ENCODE data around the gene NCEH1. TPM values are rescaled to one million over a fixed set of nuclear protein-coding genes. Genes with fewer than 3 reads are reported as not detected.
A peak's percentile ranks its signal among the peaks of the same experiment; 100 is the strongest.

Gene NCEH1
- total RNA-seq, 1 experiment from 2014 or later = 43.5 TPM

GRCh38 chr3:172750069-172750367, 39.2 kb upstream of the NCEH1 start:
- intact Hi-C loops (cut with micrococcal nuclease; ENCODE audit: unreplicated experiment) = loop anchor here (1.0 to 5.0 kb wide), 13 partner anchors 28 to 1293 kb away; partner anchors contain the start of gene NCEH1
- Histone ChIP-seq H3K27me3 (ENCODE audit: insufficient read depth, low read depth) (no peaks in the 10 kb centered on the region), H3K4me2 (peak overlapping the region; percentile 86), H3K4me3 (peak overlapping the region; percentile 61), H3K27ac (peak overlapping the region; percentile 98), H3F3A (ENCODE audit: insufficient read depth, low read depth) (peaks cover 26% of the 10 kb centered on the region), H3K4me1 (replicated peaks; ENCODE audit: insufficient read depth) (peaks cover 74% of the 10 kb centered on the region), H3K36me3 (ENCODE audit: low read depth) (peaks cover 23% of the 10 kb centered on the region), H2AFZ (no peak overlapping the region), H3K9me2 (ENCODE audit: insufficient read depth) (no peaks in the 10 kb centered on the region), H3K79me2 (ENCODE audit: low read depth) (peaks cover 43% of the 10 kb centered on the region), H3K9me3 (ENCODE audit: insufficient read depth, low read depth) (no peaks in the 10 kb centered on the region), H4K20me1 (ENCODE audit: insufficient read depth) (no peaks in the 10 kb centered on the region)
- no peak for DNase-seq
- ChIA-PET POLR2A (ENCODE audit: unreplicated experiment) (interaction anchor here (0.6 to 1.3 kb wide), 22 partner anchors 19 to 1829 kb away, joined by 3 to 25 read pairs (median 6); partner anchors contain the start of gene NCEH1), CTCF (interaction anchor here (0.5 to 3.3 kb wide), 20 partner anchors 21 to 1166 kb away, joined by 3 to 40 read pairs (median 3); partner anchors contain the start of gene NCEH1)
- no peak for TF ChIP-seq CTCF (conservative IDR thresholded peaks at IDR 0.05)
- TF ChIP-seq EZH2 (IDR thresholded peaks at IDR 0.05; ENCODE audit: low read depth) = no peak
- BruUV-seq (replicated peaks) = no TSS peak

GRCh38 chr3:172749230-172749965, 38.5 kb upstream of the NCEH1 start:
- peaks cover 72% of the 10 kb centered on the region for H3K4me1 ChIP-seq (replicated peaks; ENCODE audit: insufficient read depth)
- no peak for TF ChIP-seq CTCF (conservative IDR thresholded peaks at IDR 0.05)
- TF ChIP-seq EZH2 (IDR thresholded peaks at IDR 0.05; ENCODE audit: low read depth) = no peak
- H3K4me3 ChIP-seq = peak overlapping the region; percentile 61
- peaks cover 36% of the 10 kb centered on the region for H3K79me2 ChIP-seq (ENCODE audit: low read depth)
- peaks cover 17% of the 10 kb centered on the region for H3K36me3 ChIP-seq (ENCODE audit: low read depth)
- intact Hi-C loops (cut with micrococcal nuclease; ENCODE audit: unreplicated experiment) = no loop called here
- H3K4me2 ChIP-seq = peak overlapping the region; percentile 86
- H2AFZ ChIP-seq = 0 out of 2 replicates have a peak overlapping the region, but pooled peaks have one; percentile 2
- no peaks in the 10 kb centered on the region for H3K27me3 ChIP-seq (ENCODE audit: insufficient read depth, low read depth)
- peaks cover 26% of the 10 kb centered on the region for H3F3A ChIP-seq (ENCODE audit: insufficient read depth, low read depth)
- H3K9me3 ChIP-seq (ENCODE audit: insufficient read depth, low read depth) = no peaks in the 10 kb centered on the region
- H4K20me1 ChIP-seq (ENCODE audit: insufficient read depth) = no peaks in the 10 kb centered on the region
- BruUV-seq (replicated peaks) = no TSS peak
- ChIA-PET CTCF (interaction anchor here (0.5 to 3.3 kb wide), 13 partner anchors 22 to 1165 kb away, joined by 3 to 40 read pairs (median 5); partner anchors contain the start of gene NCEH1), POLR2A (ENCODE audit: unreplicated experiment) (interaction anchor here (0.5 to 1.3 kb wide), 17 partner anchors 20 to 1787 kb away, joined by 3 to 25 read pairs (median 5); partner anchors contain the start of gene NCEH1)
- peak overlapping the region; percentile 98 for H3K27ac ChIP-seq
- H3K9me2 ChIP-seq (ENCODE audit: insufficient read depth) = no peaks in the 10 kb centered on the region
- DNase-seq = peak; percentile 69 to 96

GRCh38 chr3:172746475-172746874, 35.6 kb upstream of the NCEH1 start:
- no peaks in the 10 kb centered on the region for H3K9me2 ChIP-seq (ENCODE audit: insufficient read depth)
- H3F3A ChIP-seq (ENCODE audit: insufficient read depth, low read depth) = peaks cover 26% of the 10 kb centered on the region
- no peak for TF ChIP-seq CTCF (conservative IDR thresholded peaks at IDR 0.05)
- no peak for TF ChIP-seq EZH2 (IDR thresholded peaks at IDR 0.05; ENCODE audit: low read depth)
- H3K36me3 ChIP-seq (ENCODE audit: low read depth) = no peaks in the 10 kb centered on the region
- ChIA-PET CTCF (no interaction called here), POLR2A (ENCODE audit: unreplicated experiment) (no interaction called here)
- BruUV-seq (replicated peaks) = no TSS peak
- peak in 1 of 2 experiments; percentile 54 for DNase-seq
- peaks cover 7% of the 10 kb centered on the region for H3K79me2 ChIP-seq (ENCODE audit: low read depth)
- H3K27me3 ChIP-seq (ENCODE audit: insufficient read depth, low read depth) = no peaks in the 10 kb centered on the region
- no peaks in the 10 kb centered on the region for H3K9me3 ChIP-seq (ENCODE audit: insufficient read depth, low read depth)
- intact Hi-C loops (cut with micrococcal nuclease; ENCODE audit: unreplicated experiment) = no loop called here
- peaks cover 43% of the 10 kb centered on the region for H3K4me1 ChIP-seq (replicated peaks; ENCODE audit: insufficient read depth)
- H2AFZ ChIP-seq = peak overlapping the region; percentile 21; the same call in 1 of the 2 replicates
- H3K4me3 ChIP-seq = no peak overlapping the region
- peak overlapping the region; percentile 23 for H3K4me2 ChIP-seq
- H4K20me1 ChIP-seq (ENCODE audit: insufficient read depth) = no peaks in the 10 kb centered on the region
- H3K27ac ChIP-seq = peak overlapping the region; percentile 7; the same call in 1 of the 2 replicates
